ENCODE measurements around the gene FAM50B. TPM values are rescaled to one million over a fixed set of nuclear protein-coding genes. Genes with fewer than 3 reads are reported as not detected.

The FAM50B gene
- polyA plus RNA-seq, 3 donors = 12.2 to 17.0 (median 14.0) TPM

DNA sequence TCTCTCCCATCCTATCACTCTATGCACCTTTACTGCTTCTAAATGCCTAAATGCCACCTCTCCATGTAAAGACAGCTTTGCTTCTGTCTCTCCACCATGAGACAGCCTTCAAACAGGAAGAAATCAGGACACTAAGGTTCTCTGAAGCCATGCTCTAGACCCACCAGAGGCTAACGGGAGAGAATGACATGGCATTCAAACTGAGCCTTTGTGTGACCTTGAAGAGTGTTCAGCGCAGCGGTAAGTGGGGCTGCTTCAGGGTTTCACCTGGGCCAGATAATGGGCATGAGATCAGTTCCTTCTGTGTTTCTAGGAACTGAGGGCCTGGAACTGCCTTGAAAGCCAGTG lies 20.1 kb downstream of the FAM50B start:
- DNase-seq = no peak

GRCh38 chr6:3869632-3870527 lies 20.7 kb downstream of the FAM50B start:
- no peak for DNase-seq

- no peak for DNase-seq
Observed at GRCh38 chr6:3870528-3870925, 21.4 kb downstream of the FAM50B start.

- DNase-seq = no peak
Observed at GRCh38 chr6:3871515-3871914, 22.3 kb downstream of the FAM50B start.

DNA sequence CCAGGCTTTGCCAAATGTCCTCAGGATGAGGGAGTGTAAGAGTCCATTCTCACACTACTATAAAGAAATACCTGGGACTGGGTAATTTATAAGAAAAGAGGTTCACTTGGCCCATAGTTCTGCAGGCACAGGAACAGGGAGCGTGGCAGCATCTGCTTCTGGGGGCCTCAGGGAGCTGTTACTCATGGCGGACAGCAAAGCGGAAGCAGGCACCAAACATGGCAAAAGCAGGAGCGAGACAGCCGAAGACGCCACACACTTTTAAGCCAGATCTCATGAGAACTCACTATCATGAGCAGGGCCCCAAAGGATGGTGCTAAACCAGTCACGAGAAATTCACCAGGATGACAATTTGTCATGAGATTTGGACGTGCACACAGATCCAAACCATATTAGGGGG lies 22.8 kb downstream of the FAM50B start:
- no peak for DNase-seq

- no peak for DNase-seq
Observed at GRCh38 chr6:3872370-3872854, 23.2 kb downstream of the FAM50B start.

DNA sequence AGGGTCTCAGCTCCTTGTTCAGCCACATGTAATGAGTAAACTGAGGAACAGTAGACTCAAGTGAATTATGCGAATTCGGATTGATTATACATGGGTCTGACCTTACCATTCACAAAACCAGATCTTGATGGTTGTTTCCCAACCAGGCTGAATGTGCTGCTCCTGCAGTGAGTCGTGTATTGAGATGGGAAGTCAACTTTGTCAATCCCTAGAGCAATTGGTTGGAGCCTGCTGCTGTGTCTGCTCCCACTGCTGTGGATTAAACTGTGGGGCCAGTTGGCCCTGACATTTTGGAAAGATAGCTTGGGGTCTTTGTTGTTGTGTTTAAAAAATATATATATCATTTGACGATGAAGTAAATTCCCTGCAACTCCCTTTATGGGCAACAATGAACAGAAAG lies 23.9 kb downstream of the FAM50B start:
- DNase-seq = no peak

GRCh38 chr6:3874069-3874468 lies 24.9 kb downstream of the FAM50B start:
- DNase-seq = no peak

DNA sequence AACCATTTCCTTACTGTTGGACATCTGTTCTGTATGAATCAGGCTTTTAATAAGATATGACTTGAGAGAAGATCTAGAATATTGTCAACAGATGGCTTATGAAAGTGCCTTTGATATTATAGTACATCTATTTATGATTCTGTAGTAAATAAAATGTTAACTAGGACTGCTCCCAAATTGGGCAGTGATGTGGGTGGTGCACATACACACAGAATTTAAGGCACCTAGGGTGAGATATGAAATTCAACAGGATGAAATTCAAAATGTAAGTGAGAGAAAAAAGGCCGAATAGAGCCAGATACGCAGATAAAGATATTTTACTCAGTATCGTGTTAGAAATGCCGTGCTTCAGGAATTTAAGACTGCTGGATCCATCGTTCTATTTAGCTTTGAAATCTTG lies 26.3 kb downstream of the FAM50B start:
- no peak for DNase-seq

GRCh38 chr6:3876101-3876500 lies 26.9 kb downstream of the FAM50B start:
- DNase-seq = no peak

GRCh38 chr6:3876866-3877265 lies 27.7 kb downstream of the FAM50B start:
- DNase-seq = no peak

GRCh38 chr6:3878048-3878666 lies 29.0 kb downstream of the FAM50B start:
- no peak for DNase-seq

DNA sequence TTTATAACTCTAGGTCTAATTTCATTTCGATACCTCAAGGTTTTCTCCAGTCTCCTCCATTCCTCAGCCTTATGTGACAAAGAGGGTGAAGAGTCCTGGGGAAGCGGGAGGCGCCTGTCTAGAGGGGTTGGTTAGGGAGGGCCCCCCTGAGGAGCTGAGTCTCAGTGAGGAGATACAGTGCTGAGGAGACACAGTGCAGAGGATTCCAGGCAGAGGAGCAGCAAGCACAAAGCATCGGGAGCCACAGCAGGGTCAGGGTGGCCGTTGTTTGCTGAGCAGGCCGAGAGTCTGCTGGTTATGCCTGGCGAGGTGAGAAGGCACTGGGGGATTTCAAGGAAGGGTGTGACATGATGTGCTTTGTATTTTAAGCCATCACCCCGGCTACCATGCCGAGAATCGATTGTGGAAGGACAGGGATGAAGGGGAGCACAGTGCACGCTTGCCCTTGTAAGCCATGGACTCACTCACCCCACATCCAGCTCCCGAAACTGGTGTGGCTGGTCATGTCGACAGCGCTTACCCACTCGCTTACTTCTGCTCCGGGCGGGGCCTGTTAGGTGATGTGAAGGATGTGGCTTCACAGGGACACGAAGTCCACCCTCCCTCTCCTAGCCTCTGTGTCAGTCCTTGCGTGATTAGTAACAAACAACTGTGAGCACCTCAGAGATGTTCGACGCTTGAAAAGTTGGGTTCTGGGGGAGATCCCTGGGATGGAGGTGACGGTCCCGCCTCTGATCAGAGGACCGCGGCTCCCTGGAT lies 30.2 kb downstream of the FAM50B start:
- no peak for DNase-seq

- no peak for DNase-seq
Observed at GRCh38 chr6:3881711-3882421, 32.7 kb downstream of the FAM50B start.

GRCh38 chr6:3882431-3882830 lies 33.3 kb downstream of the FAM50B start:
- no peak for DNase-seq

DNA sequence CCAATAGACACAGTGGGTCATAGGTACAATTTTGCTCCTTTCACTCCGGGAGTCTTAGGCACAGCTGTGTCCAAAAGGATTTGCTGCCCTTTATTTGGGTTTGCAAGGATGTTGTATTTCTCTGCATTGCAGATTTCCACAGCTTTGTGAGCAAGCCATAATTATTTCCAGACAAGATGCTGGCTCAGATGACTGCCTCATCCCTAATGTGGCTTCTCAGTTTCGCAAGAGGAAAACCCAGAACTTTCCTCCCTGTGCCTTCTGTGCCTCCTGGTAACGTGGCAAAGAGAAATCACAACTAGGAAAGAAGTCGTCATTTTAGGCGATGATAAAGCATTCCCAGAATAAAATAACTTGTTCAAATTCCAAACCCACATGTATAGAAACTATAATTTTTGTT lies 33.7 kb downstream of the FAM50B start:
- no peak for DNase-seq

GRCh38 chr6:3884007-3884745 lies 35.0 kb downstream of the FAM50B start:
- peak; percentile 40 for DNase-seq

GRCh38 chr6:3885262-3886036 lies 36.3 kb downstream of the FAM50B start:
- no peak for DNase-seq

DNA sequence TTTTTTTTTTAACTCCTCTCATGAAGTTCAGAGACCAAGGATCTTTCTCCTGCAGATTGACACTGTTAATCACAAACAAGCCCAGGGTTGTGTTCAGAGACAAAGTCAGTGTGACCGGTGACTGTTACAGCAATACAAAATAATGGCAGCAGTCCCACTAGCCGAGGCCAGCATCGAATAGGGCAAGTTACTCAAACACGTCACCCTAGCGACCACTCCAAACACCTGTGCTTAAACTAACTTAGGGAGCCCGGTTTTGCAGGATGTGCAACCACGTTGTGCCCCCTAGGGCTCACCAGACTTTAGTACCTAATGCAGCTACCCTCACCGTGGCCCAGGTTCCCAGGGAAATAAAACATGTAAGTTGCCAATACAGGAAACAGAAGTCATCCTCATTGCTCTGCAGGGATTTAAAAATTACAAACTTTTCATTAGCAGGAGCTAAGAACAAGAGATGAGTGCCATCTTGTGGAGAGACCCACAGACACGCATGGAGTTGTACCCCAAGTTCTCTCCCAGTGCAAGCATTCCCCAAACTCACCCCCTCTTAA lies 38.1 kb downstream of the FAM50B start:
- no peak for DNase-seq
